Motor neuron (in vitro differentiated cells): ENCODE data around the gene CFAP57. TPM values are rescaled to one million over a fixed set of nuclear protein-coding genes. Genes with fewer than 3 reads are reported as not detected.

Experiments
- ATAC-seq, 8 experiments: fragments of 200-7000 bp; cut with Tn5 transposase; replicated peaks in 6 of 8; 2 replicates each; pipeline ENCODE4 v1.8.0; 2021; ENCODE audit warnings: mild to moderate bottlenecking in 8 of 8, moderate library complexity in 8 of 8
- H3K27ac ChIP-seq, 2 donors: fragments of 250-450 bp; sonication (Bioruptor Pico); 2 replicates each; pipeline ENCODE4 v1.9.0; 2021; ENCODE audit warnings: antibody characterized with exemption in 2 of 2, mild to moderate bottlenecking in 2 of 2, moderate library complexity in 1 of 2
- H3K4me1 ChIP-seq, 2 donors: fragments of 250-450 bp; sonication (Bioruptor Pico); replicated peaks in 1 of 2; 2 replicates each; pipeline ENCODE4 v1.6.1; 2021; ENCODE audit warnings: antibody characterized with exemption in 2 of 2, mild to moderate bottlenecking in 2 of 2, moderate library complexity in 1 of 2
- H3K4me3 ChIP-seq, 5 donors: fragments of 250-450 bp; sonication (Bioruptor Pico); 2 replicates each; pipeline ENCODE4 v1.9.0; 2021; ENCODE audit warnings: antibody characterized with exemption in 5 of 5, mild to moderate bottlenecking in 5 of 5, moderate library complexity in 4 of 5
- WGBS, 10 experiments: fragments of 450-650 bp; shearing (Covaris generic); methylation state at CpG; one replicate each; pipeline ENCODE4 v1.0.0; 2022; 5-methylcytosine and 5-hydroxymethylcytosine counted together
- in situ Hi-C, 9 experiments: fragments of 400-800 bp; cut with MboI; loops; one replicate each; pipeline ENCODE4 v1.15.0; 2021; ENCODE audit warnings: low sequenced_read_pairs in 9 of 9, low pct_unique_long_range_greater_than_20kb in 2 of 9; ENCODE audit not compliant: unreplicated experiment in 9 of 9
- total RNA-seq, 8 experiments: library from RNA; unstranded; fragments of 300-600 nt; gene quantifications; 2 replicates each; pipeline versions ENCODE4 v1.2.3 to v1.2.4, GENCODE V29; 2022

Gene CFAP57
- total RNA-seq, 8 experiments from 2014 or later, result 0.40 to 7.3 (median 0.82) TPM

DNA sequence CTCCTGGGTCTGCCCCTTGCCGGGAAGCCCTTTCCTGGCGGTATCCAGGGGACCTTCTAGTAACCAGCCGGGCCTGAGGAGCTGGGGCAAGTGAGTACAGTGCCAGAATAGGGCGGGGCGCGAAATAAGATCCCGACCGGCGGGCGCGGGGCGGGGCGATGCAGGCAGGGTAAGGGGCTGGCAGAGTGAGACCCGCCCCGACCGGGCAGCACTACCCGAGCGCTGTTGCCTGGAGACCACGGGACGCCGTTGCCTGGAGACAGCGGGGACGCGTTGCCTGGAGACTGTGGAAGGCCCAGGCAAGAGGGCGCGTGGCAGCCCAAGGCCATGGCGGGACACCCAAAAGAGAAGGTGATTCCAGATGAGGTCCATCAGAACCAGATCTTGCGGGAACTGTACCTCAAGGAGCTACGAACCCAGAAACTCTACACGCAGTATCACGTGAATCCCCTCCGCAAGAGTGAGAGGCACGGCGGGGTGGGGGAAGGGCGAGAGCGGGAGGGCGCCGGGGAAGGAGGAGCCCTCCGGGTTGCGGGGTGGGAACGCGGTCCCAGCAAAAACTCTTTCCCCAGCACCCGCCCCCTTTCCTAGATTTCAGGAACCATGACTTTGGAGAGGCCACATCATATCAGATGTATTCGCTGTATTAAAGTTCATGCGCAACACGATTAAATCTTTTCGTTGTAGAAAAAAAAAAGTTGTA is 24.4 kb upstream of the CFAP57 start:
- in situ Hi-C loops, result no loop called here
- Histone ChIP-seq H3K4me1 (peaks cover 5 to 6% of the 10 kb centered on the region in 2 donors), H3K27ac (no peak overlapping the region), H3K4me3 (peak overlapping the region; percentile 24 to 44 (median 36))
- ATAC-seq, result peak; percentile 93 to 99 (median 98)
- WGBS, 10 experiments, result 0 to 71% (median 35%) methylated on average over 1 to 34 of the region's 47 CpGs; no CpG with 5 or more reads in 5 of the 10 experiments

DNA sequence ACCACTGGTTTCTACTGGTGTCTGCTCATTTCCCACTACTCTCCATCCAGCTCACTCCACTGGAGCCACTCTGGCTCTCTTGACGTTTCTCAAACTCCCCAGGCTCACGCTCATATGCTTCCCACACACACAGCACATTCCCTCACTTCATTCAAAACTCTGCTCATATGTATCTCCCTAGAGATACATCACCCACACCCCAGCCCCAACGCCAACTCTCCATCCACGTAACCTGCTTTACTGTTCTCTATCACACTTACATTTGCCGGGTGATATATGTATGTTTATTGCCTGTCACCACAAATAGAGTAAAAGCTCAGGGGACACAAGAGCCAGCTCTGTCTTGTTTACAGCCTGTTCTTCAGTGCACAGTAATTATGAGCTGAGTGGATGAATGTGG is 22.2 kb upstream of the CFAP57 start:
- in situ Hi-C loops, result no loop called here
- WGBS, 10 experiments, result 73 to 100% (median 77%) methylated on average over 1 to 5 of the region's 5 CpGs; no CpG with 5 or more reads in 1 of the 10 experiments
- peak in 2 of 8 experiments; percentile 5 to 6 for ATAC-seq
- Histone ChIP-seq H3K27ac (no peak overlapping the region), H3K4me1 (peaks cover 5 to 6% of the 10 kb centered on the region in 2 donors), H3K4me3 (no peak overlapping the region)

DNA sequence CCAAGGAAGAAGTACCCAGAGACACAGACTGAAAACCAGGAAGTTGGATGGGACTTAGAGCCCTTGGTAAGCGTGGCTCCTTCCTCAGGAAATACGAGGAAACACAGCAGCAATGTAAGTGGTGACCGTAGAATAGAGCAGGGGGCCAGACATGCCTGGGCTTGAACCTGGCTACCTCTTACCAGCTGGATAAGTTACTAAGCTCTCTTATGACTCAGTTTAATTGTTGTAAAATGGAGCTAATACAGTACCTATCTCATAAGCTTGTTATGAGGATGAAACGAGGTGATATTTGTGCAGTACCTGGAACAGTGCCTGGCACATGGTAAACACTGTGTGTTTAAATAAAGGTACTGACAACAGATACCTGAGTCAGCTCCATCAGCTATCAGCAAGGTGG is 19.3 kb upstream of the CFAP57 start:
- in situ Hi-C loops, result no loop called here
- ATAC-seq, result no peak
- no peak overlapping the region for H3K27ac ChIP-seq
- H3K4me1 ChIP-seq, result peaks cover 5 to 6% of the 10 kb centered on the region in 2 donors
- 60 to 92% (median 86%) methylated on average over 2 to 4 of the region's 4 CpGs; no CpG with 5 or more reads in 4 of the 10 experiments for WGBS, 10 experiments
- no peak overlapping the region for H3K4me3 ChIP-seq

DNA sequence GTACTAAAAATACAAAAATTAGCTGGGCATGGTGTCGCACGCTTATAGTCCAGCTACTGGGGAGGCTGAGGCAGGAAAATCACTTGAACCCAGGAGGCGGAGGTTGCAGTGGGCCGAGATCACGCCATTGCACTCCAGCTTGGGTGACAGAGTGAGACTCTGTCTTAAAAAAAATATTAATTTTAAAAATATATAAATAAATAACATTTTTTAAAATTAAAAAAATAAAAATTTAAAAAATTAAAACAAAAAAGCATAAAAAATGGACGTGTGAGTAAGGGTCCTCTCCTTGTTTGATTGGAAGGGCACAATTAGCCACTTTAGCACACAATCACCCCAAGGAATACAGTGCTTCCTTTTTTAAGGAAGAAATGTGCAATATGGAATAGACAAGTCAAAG is 18.7 kb upstream of the CFAP57 start:
- Histone ChIP-seq H3K4me3 (no peak overlapping the region), H3K27ac (no peak overlapping the region), H3K4me1 (peaks cover 0 to under 1% of the 10 kb centered on the region in 2 donors)
- no peak for ATAC-seq
- in situ Hi-C loops, result no loop called here
- 80 to 100% (median 92%) methylated on average over 1 to 6 of the region's 6 CpGs for WGBS, 10 experiments

DNA sequence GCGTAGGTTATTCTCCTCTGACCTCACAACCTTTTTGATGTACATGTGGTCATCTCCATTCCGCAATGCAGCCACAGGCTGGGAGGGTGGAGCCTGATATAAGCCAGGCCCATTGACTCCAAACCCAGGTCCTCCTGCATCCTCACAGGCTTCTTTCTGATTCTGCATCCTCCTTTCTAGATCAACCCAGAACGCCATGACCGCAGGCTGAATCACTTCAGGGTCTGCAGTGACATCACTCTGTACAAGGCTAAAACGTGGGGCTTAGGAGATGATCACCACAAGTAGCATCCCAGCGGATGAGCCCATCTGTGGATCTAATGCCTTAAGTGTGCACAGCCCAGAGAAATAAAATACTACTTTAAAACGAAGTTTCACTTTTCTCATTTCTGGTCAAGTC is 16.1 kb upstream of the CFAP57 start:
- H3K4me3 ChIP-seq, result no peak overlapping the region
- H3K4me1 ChIP-seq, result no peaks in the 10 kb centered on the region
- WGBS, 10 experiments, result 43 to 100% (median 80%) methylated on average over 1 to 7 of the region's 7 CpGs; no CpG with 5 or more reads in 1 of the 10 experiments
- in situ Hi-C loops, result no loop called here
- H3K27ac ChIP-seq, result no peak overlapping the region
- no peak for ATAC-seq

DNA sequence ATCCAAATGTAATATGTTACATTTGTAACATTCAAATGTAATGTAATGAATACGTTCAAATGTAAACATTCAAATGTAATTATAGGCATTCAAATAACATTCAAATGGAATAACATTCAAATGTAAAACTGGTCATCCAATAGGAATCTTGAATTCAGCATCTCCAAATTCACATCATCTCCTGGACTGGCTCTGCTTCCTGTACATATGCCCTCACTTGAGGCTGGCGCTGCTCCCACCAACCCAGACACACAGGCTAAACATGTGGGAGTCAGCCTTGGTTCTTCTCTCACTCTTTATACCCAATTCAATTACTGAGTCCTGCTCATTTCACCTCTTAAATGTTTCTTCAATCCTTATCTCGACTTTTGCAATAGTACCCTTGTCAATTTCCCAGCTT is 7.0 kb upstream of the CFAP57 start:
- Histone ChIP-seq H3K4me1 (no peaks in the 10 kb centered on the region), H3K4me3 (no peak overlapping the region), H3K27ac (no peak overlapping the region)
- in situ Hi-C loops, result no loop called here
- peak in 3 of 8 experiments; percentile 21 to 96 (median 49) for ATAC-seq
- 48 to 100% (median 71%) methylated on average over 1 to 3 of the region's 3 CpGs; no CpG with 5 or more reads in 1 of the 10 experiments for WGBS, 10 experiments

DNA sequence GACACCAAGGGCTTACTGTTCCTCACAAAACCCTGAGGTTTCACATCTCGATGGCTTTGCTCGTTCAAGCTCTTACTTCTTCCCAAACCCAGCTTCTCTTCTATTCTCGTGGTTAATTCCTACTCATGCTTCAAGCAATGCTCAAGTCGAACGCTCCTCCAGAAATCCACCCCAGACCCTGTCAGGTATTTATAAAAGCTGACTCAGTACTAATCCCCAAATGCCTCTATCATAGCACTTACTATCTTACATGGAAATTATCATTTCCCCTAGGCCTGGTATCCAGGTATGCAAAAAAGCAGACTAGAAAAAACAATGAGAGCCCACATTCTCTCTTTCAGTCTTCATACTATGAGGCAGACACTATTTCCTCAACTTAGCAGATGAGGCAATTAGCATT is 6.4 kb upstream of the CFAP57 start:
- WGBS, 10 experiments, result 72 to 100% (median 94%) methylated on average over 2 to 5 of the region's 5 CpGs; no CpG with 5 or more reads in 1 of the 10 experiments
- in situ Hi-C loops, result no loop called here
- H3K27ac ChIP-seq, result no peak overlapping the region

DNA sequence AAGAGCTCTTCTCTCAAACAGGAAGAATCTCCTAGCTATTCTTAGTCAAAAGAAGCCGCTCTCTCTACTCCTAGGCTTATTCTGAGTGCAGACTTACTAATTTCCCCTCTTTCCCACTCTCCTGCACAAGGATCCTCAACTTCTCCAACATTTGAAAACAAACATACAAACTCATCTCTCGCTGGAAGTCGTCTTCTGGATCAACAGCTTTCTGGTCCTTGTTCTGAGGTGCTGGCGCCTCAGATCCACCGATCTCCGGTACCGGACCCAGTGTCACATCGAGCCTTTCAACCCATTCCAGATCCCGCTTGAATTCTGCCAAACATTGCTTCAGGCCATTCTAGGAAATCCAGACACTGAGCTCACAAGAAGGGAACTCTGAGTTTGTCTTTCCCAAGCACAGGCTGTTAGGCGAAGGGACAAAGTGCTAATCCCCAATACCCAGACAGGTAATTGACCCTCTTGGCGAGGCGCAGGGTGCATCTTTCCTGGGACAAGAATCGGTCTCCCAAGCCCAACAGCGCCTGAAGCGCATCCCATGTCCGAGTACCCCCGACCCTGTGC is 736 bp upstream of the CFAP57 start:
- Histone ChIP-seq H3K27ac (peak overlapping the region; percentile 58 to 87), H3K4me3 (peak overlapping the region; percentile 68 to 99 (median 82)), H3K4me1 (peaks cover 4 to 10% of the 10 kb centered on the region in 2 donors)
- WGBS, 10 experiments, result 1 to 52% (median 14%) methylated on average over 1 to 14 of the region's 17 CpGs
- in situ Hi-C loops, result no loop called here
- ATAC-seq, result peak in 1 of 8 experiments; percentile 3

More for the DNA sequence above, 6.4 kb upstream of the CFAP57 start:
- Histone ChIP-seq H3K4me1 (peaks cover 0 to 3% of the 10 kb centered on the region in 2 donors), H3K4me3 (no peak overlapping the region)
- ATAC-seq, result no peak

DNA sequence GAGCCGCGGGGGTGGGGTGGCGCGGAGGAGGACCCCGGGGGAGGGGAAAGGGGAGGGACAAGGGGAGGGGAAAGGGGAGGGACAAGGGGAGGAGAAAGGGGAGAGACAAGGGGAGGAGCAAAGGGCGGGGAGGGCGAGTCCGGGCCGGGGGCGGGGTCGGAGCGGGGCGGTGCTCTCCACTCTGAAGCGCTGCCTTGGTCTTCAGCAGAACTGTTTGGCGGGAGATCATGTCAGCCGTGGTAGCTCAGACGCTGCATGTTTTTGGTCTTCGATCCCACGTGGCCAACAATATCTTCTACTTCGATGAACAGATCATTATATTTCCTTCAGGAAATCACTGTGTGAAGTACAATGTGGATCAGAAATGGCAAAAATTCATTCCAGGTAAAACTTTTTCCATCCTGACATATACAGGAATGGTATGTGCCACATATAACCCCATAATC is 420 bp downstream of the CFAP57 start:
- Histone ChIP-seq H3K4me1 (peaks cover 4 to 10% of the 10 kb centered on the region in 2 donors), H3K4me3 (peak overlapping the region; percentile 68 to 99 (median 82)), H3K27ac (no peak overlapping the region)
- peak; percentile 57 to 73 (median 66) for ATAC-seq
- in situ Hi-C loops, result no loop called here
- 0% methylated on average over 1 to 4 of the region's 20 CpGs; no CpG with 5 or more reads in 6 of the 10 experiments for WGBS, 10 experiments

DNA sequence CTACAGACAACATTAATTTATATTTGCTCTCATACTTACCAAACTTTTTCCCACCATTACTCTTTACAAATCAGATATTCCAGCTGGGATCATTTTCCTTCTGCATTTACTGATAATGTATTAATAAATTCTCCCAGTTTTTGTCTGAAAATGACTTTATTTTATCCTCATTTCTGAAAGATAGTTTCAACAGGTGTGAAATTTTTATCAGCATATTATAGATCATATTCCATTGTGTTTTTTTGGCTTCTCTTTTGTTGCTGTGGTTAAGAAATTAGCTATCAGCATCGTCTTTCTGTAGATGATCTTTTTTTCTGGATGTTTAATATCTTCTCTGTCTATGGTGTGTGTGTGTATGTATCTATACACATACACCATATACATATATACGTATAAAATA is 2.7 kb downstream of the CFAP57 start:
- Histone ChIP-seq H3K4me1 (peaks cover 4 to 10% of the 10 kb centered on the region in 2 donors), H3K4me3 (no peak overlapping the region), H3K27ac (no peak overlapping the region)
- ATAC-seq, result no peak
- in situ Hi-C loops, result no loop called here
- 6 to 86% (median 50%) methylated on average over 2 of the region's 2 CpGs; no CpG with 5 or more reads in 2 of the 10 experiments for WGBS, 10 experiments

DNA sequence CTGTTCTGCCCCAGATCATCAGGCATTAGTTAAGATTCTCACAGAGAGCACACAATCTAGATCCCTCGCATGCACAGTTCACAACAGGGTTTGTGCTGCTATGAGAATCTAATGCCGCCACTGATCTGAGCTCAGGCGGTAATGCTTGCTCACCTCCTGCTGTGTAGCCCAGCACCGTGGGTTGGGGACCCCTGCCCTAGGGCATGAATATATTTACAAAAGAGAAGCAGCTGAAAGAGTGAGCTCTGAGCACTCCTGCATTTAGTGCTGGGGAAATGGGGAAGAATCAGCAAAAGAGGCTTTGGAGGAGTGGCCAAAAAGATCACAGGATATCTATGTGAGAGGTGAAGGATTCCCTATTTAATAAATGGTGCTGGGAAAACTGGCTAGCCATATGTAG is 5.6 kb downstream of the CFAP57 start:
- no peak for ATAC-seq
- H3K4me1 ChIP-seq, result no peaks in the 10 kb centered on the region
- in situ Hi-C loops, result no loop called here
- WGBS, 10 experiments, result 28 to 75% (median 45%) methylated on average over 1 to 4 of the region's 4 CpGs; no CpG with 5 or more reads in 4 of the 10 experiments
- no peak overlapping the region for H3K27ac ChIP-seq
- H3K4me3 ChIP-seq, result no peak overlapping the region

DNA sequence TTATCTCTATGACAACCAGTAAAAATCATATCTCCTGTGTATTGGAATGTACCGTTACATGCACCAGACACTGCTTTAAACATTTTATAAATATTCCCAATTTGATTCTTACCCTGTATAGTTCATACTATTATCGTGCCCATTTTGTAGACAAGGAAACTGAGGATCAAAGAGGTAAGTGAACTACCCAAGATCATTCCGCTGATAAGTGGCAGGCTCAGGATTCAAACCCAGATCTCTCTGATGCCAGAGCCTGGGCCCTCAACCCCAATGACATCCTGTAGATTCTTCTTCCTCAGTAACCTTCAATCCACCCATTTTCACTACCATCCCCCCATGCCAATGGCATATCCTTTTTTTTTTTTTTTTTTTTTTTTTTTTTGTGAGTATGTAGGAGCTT is 12.3 kb downstream of the CFAP57 start:
- H3K27ac ChIP-seq, result no peak overlapping the region
- no peak overlapping the region for H3K4me3 ChIP-seq
- in situ Hi-C loops, result no loop called here
- no peak for ATAC-seq
- WGBS, 10 experiments, result 70 to 100% (median 94%) methylated on average over 1 to 3 of the region's 3 CpGs; no CpG with 5 or more reads in 1 of the 10 experiments
- no peaks in the 10 kb centered on the region for H3K4me1 ChIP-seq

DNA sequence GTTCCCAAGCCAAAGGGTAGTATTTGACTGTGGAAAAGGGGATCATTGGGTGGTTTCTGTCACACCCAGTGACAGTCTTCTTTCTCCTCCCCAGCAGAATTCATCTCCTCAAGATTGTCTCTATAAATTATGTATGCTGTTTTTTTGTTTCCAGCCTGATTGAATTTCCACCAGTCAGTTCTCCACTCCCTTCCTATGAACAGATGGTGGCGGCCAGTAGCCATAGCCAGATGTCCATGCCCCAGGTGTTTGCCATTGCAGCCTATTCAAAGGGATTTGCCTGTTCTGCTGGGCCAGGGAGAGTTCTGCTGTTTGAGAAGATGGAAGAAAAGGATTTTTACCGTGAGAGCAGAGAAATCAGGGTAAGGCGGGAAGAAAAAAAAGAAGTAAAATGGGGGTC is 12.9 kb downstream of the CFAP57 start:
- 6 to 92% (median 57%) methylated on average over 1 to 3 of the region's 3 CpGs; no CpG with 5 or more reads in 2 of the 10 experiments for WGBS, 10 experiments
- no peak overlapping the region for H3K27ac ChIP-seq
- ATAC-seq, result peak in 5 of 8 experiments; percentile 38 to 98 (median 94)
- no peaks in the 10 kb centered on the region for H3K4me1 ChIP-seq
- H3K4me3 ChIP-seq, result no peak overlapping the region
- in situ Hi-C loops, result no loop called here
